ENCODE measurements around the gene PRDM16. TPM values are rescaled to one million over a fixed set of nuclear protein-coding genes. Genes with fewer than 3 reads are reported as not detected.

PRDM16 gene
- total RNA-seq, 1 experiment from 2014 or later: 0.95 TPM

GRCh38 chr1:3434406-3435110 is 365.6 kb downstream of the PRDM16 start:
- Histone ChIP-seq H3K27me3 (no peaks in the 10 kb centered on the region), H3K36me3 (no peaks in the 10 kb centered on the region), H3K9me3 (no peaks in the 10 kb centered on the region), H3K4me3 (no peak overlapping the region)
- DNase-seq: no peak

- no peak for DNase-seq
- Histone ChIP-seq H3K27me3 (no peaks in the 10 kb centered on the region), H3K4me3 (no peak overlapping the region), H3K36me3 (no peaks in the 10 kb centered on the region), H3K9me3 (no peaks in the 10 kb centered on the region)
These were observed 366.7 kb downstream of the PRDM16 start for GRCh38 chr1:3435666-3436065.

DNA sequence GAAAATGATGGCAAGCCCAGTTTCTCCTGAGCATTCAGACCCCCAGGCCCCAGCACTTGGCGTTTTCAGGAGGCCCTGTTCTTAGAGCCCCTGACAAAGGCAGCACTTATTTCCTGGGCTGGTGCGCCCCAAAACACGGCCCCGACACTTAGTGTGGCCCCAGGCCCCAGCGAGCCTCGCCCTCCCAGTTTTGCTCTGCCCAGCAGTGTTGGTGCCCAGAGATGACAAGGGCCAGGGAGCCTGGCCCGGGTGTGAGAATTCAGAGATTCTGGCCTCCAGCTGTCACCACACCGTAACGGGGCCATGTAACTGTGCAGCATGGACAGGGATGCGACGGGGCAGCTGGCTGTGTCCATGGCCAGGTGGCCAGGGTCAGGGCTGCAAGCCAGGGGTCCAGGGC is 367.4 kb downstream of the PRDM16 start:
- no peak for DNase-seq
- no peak overlapping the region for H3K4me3 ChIP-seq
- H3K9me3 ChIP-seq: no peaks in the 10 kb centered on the region
- H3K36me3 ChIP-seq: no peaks in the 10 kb centered on the region
- H3K27me3 ChIP-seq: no peaks in the 10 kb centered on the region

DNA sequence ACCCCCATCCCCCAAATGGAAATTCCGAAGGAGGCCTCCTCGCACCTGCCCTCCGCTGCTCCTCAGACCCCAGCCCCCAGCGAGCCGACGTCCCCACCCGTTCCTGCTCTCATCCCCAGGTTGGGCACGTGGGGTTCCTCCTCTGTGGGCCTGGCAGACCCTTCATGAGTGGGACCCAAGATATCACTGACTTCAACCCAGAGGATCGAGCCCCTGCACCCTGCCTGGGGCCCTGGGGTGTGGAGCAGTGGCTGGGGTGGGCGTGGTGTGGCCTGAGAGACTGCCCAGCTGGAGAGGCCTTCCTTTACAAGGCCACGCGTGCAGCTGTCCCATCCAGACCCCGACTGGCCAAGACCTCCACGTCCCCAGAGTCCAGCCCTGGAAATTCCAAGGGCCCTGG is 367.9 kb downstream of the PRDM16 start:
- H3K36me3 ChIP-seq: no peaks in the 10 kb centered on the region
- no peak overlapping the region for H3K4me3 ChIP-seq
- DNase-seq: no peak
- no peaks in the 10 kb centered on the region for H3K9me3 ChIP-seq
- no peaks in the 10 kb centered on the region for H3K27me3 ChIP-seq

DNA sequence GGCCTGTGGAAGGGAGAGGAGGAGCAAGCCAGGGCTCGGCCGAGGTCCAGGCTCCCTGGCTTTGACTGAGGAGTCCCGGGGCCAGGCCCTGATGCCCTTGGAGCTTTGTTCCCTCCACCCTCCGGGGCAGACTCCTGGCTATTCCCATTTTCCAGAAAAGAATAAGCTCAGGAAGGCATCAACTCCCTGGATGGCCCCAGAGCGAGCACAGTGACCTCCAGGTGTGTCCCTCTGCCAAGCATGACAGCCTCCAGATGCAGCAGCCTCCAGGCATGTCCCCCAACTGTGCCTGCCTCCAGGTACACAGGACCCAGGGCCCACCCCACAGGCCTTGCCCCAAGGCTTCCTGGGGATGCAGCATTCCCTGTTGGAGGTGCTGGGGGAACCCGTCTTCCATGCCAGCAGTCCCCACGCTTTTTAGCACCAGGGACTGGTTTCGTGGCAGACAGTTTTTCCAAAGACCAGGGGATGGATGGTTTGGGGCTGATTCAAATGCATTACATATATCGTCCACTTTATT is 369.7 kb downstream of the PRDM16 start:
- H3K9me3 ChIP-seq: no peaks in the 10 kb centered on the region
- DNase-seq: no peak
- no peaks in the 10 kb centered on the region for H3K27me3 ChIP-seq
- H3K4me3 ChIP-seq: no peak overlapping the region
- no peaks in the 10 kb centered on the region for H3K36me3 ChIP-seq

DNA sequence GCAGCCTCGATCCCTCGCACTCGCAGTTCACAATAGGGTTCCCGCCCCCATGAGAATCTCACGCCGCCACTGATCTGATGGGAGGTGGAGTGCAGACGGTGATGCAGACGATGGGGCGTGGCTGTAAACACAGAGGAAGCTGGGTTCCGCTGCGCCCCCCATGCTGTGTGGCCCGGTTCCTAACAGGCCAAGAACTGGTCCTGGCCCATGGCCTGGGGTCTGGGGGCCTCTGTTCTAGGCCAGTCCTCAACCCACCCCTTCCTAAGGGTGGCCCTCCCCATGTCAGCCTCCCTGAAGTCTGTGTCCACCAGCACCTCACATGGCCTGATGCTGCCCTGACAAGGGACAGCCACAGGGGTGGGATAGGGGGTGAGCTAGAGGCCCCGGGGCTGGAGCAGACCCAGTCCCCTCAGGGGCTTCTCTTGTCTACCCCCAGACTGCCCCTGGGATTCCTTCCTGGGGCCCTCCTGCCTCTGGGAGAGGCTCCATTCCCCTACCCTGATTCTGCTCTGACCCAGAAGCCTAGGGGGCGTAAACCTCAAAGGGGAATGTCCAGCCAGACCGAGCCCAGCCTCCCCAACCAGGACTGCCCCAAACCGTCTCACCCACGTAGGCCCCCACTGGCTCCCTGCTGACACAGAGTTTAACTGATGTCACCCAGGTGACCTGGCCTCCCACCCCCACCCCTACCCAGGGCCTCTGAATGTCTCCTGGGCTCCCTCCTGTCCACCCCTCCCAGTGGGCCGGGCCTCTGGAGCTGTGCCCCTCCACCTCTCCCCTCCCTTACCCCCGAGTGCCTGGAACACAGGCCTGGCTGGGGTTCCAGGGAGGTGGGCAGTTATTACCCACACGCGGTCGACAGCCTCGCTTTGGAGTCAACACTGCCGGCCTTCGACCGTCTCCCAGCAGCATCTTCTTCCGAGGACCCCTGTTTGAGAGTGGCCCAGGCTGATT is 370.6 kb downstream of the PRDM16 start:
- Histone ChIP-seq H3K9me3 (no peaks in the 10 kb centered on the region), H3K36me3 (no peaks in the 10 kb centered on the region), H3K4me3 (no peak overlapping the region), H3K27me3 (no peaks in the 10 kb centered on the region)
- DNase-seq: no peak

GRCh38 chr1:3440300-3440681 is 371.3 kb downstream of the PRDM16 start:
- Histone ChIP-seq H3K9me3 (no peaks in the 10 kb centered on the region), H3K4me3 (no peak overlapping the region), H3K36me3 (no peaks in the 10 kb centered on the region), H3K27me3 (no peaks in the 10 kb centered on the region)
- no peak for DNase-seq

DNA sequence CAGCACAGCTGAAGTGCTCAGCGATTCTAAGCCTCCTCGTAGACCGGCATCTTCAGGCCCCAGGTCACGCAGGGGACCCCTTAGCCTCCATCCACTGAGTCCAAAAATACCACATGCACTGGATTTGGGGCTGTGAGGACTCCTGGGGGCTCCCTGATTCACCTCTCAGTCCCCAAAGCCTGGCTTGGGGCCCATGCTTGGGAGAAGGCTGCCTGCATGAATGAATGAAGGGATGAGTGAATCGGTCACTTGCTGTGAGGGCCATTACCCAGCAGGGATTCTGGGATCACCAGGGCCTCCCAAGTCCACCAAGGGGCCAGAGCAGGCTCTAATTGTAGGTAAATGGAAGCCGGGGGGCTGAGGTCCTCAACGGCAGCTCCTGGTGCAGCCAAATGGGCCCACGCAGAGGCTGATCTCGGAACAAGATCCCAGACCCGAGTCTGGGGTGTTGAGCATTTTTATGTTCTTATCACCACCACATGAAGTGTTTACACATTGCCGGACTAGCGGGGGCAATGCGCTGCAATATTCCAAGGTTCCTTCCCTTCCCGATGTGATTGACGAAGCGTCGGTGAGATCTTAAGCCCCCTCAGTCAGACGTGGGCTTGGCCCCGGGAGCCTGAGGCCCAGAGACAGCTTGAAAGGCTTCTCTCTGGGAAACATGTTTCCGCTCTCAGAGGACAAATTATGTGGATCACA is 371.9 kb downstream of the PRDM16 start:
- DNase-seq: no peak
- Histone ChIP-seq H3K36me3 (no peaks in the 10 kb centered on the region), H3K27me3 (no peaks in the 10 kb centered on the region), H3K4me3 (no peak overlapping the region), H3K9me3 (no peaks in the 10 kb centered on the region)

- Histone ChIP-seq H3K36me3 (no peaks in the 10 kb centered on the region), H3K4me3 (no peak overlapping the region), H3K9me3 (no peaks in the 10 kb centered on the region), H3K27me3 (no peaks in the 10 kb centered on the region)
- DNase-seq: no peak
These were observed 372.4 kb downstream of the PRDM16 start for GRCh38 chr1:3441410-3441847.

DNA sequence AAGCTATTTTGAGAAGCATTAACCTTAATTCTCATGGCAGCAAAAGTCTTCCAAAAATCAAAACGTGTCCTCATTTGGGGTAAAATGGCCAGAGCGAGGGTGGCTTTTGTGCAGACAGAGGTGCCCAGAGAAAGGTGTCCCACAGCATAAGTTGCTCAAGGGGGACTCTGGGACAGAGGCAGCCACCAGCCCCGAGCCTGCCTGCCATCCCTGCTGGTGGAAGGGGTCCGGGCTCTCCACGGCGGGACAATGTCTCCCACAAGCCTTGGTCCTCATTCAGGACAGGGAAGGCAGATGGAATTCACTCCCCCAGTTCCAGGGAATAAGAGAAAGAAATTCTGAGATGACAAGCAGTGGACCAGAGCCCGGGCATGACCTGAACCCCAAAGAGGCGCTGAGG is 372.9 kb downstream of the PRDM16 start:
- Histone ChIP-seq H3K4me3 (no peak overlapping the region), H3K36me3 (no peaks in the 10 kb centered on the region), H3K9me3 (peaks cover 3% of the 10 kb centered on the region; the same call in 1 of the 2 replicates), H3K27me3 (no peaks in the 10 kb centered on the region)
- DNase-seq: no peak

- Histone ChIP-seq H3K27me3 (no peaks in the 10 kb centered on the region), H3K9me3 (peaks cover 6% of the 10 kb centered on the region), H3K4me3 (no peak overlapping the region), H3K36me3 (no peaks in the 10 kb centered on the region)
- no peak for DNase-seq
These were observed 373.3 kb downstream of the PRDM16 start for GRCh38 chr1:3442331-3442730.

DNA sequence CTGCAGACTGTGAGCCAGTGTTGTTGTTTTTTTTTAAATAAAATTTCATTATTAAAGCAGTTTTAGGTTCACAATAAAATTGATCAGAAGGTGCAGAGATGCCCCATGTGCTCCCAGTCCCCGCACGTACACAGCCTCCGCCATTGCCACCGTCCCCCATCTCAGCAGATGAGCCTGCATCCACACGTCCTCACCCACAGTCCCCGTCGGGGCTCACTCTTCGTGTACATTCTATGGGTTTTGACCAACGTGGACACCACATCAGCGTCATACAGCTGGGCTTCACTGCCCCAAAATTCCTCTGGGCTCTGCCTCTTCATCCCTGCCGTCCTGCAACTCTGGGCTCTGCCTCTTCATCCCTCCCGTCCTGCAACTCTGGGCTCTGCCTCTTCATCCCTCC is 373.9 kb downstream of the PRDM16 start:
- Histone ChIP-seq H3K9me3 (peaks cover 9% of the 10 kb centered on the region), H3K36me3 (no peaks in the 10 kb centered on the region), H3K27me3 (no peaks in the 10 kb centered on the region), H3K4me3 (no peak overlapping the region)
- DNase-seq: no peak

GRCh38 chr1:3443807-3444206 is 374.8 kb downstream of the PRDM16 start:
- H3K4me3 ChIP-seq: no peak overlapping the region
- no peaks in the 10 kb centered on the region for H3K27me3 ChIP-seq
- H3K36me3 ChIP-seq: no peaks in the 10 kb centered on the region
- H3K9me3 ChIP-seq: peaks cover 11% of the 10 kb centered on the region
- no peak for DNase-seq

GRCh38 chr1:3444298-3444697 is 375.3 kb downstream of the PRDM16 start:
- Histone ChIP-seq H3K36me3 (no peaks in the 10 kb centered on the region), H3K4me3 (no peak overlapping the region), H3K27me3 (no peaks in the 10 kb centered on the region), H3K9me3 (peaks cover 11% of the 10 kb centered on the region)
- DNase-seq: no peak

DNA sequence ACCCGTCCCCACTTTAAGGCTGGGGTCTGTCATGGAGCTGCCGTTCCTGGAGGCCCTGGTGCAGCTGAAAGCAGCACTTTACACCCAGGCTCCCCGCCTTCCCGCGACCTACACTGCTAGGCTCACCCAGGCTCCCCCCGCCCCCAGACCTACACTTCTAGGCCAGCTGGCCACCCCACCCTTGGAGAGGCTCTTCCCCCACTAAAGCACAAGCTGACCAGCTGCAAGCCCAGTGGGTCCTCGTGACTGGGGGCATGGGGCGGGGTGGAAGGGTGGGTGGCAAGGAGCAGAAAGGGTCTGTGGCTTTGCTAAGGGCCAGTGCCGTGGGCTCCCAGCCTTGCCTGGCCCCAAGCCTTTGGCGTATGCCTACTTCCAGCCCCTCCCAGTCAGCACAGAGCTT is 375.7 kb downstream of the PRDM16 start:
- H3K27me3 ChIP-seq: no peaks in the 10 kb centered on the region
- no peaks in the 10 kb centered on the region for H3K36me3 ChIP-seq
- no peak overlapping the region for H3K4me3 ChIP-seq
- H3K9me3 ChIP-seq: peaks cover 11% of the 10 kb centered on the region
- no peak for DNase-seq

- DNase-seq: no peak
- H3K36me3 ChIP-seq: no peaks in the 10 kb centered on the region
- peaks cover 11% of the 10 kb centered on the region for H3K9me3 ChIP-seq
- no peak overlapping the region for H3K4me3 ChIP-seq
- no peaks in the 10 kb centered on the region; the same call in 1 of the 2 replicates for H3K27me3 ChIP-seq
These were observed 381.3 kb downstream of the PRDM16 start for GRCh38 chr1:3450202-3450863.

Measured in MG63 (cell line).